CD4-positive, alpha-beta T cell treated with Interleukin-15 for 4 hours (primary cell): ENCODE data around the gene AZGP1.
"Not testable (repeated sequence)": the region's sequence is repeated elsewhere in the genome, so short reads cannot be mapped to it uniquely, and the experiment has no call there.

Experiments
- DNase-seq: peaks from one replicate; pipeline ENCODE4 v3.0.0-alpha.2; 2020; ENCODE audit warnings: low spot score

The AZGP1 gene

DNA sequence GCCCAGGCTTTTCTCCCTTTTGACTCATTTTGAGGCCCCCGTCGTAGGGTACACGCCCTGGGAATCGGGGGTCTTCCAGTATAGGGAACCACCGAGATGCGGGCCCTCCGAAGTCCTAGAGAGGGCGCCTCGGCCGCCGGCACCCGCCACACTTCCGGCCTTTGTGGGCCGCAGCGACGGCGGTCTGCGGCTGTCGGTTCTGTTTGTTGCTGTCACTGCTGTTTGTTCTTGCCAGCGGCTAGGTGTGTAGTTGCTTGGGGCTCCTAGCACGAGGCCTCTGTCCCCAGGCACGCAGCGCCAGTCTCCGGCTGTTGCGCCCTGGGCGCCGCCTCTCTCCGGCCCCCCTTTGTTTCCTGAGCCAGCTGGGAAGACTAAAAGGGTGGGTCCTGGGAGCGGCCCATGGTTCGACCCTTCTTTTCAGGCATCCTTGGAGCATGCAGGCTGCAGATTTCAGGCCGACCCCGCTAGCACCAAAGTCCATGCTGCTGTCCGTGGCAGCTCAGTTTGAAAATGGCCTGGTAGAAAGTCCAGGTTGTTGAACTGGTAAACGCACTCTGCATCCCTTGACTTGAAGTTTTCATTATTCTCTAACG lies 21.8 kb upstream of the AZGP1 start:
- peak; percentile 72 for DNase-seq

DNA sequence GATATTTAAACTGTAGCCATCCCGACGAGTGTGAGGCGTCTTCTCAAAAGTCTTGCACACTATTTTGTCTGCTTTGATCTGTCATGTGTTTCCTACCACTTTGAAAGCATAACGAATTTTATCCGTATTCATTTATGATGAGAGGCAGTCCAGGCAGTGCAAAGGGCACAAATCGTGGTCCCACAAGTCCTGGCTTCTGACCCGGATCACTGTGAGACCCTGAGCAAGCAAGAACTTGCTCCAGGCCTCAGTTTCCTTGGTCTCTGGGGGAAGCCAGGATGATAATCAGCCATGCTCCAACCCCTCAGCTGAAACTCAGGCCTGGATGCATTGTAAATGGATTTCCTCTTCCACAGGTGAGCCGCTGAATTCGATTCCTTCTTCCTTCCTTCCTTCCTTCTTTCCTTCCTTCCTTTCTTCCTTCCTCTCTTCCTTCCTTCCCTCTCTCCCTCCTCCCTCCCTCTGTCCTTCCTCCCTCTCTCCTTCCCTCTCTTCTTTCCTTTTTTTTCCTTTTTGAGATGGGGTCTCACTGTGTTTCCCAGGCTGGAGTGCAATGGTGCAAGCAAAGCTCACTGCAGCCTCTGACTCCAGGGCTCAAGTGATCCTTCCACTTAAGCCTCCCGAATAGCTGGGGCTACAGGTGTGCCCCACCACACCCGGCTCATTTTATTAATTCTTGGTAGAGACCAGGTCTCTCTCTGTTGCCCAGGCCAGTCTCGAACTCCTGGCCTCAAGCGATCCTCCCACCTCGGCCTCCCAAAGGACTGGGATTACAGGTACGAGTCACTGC lies 21.1 kb upstream of the AZGP1 start:
- no peak for DNase-seq

DNA sequence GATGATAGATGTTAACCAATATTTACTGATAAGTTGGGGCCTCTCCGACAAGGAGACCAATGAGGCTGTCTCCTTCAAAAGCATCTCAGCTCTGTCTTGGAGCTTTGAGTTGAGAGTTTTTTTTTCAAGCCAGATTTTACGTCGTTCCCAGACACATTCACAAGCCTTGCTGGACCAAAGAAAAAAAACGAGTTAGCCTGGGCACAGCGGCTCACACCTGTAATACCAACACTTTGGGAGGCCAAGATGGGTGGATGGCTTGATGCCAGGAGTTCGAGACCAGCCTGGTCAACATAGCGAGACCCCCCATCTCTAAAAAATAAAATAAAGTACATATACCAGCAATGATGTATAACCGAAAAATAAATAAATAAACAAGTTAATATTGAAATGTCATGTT lies 19.0 kb upstream of the AZGP1 start:
- no peak for DNase-seq

DNA sequence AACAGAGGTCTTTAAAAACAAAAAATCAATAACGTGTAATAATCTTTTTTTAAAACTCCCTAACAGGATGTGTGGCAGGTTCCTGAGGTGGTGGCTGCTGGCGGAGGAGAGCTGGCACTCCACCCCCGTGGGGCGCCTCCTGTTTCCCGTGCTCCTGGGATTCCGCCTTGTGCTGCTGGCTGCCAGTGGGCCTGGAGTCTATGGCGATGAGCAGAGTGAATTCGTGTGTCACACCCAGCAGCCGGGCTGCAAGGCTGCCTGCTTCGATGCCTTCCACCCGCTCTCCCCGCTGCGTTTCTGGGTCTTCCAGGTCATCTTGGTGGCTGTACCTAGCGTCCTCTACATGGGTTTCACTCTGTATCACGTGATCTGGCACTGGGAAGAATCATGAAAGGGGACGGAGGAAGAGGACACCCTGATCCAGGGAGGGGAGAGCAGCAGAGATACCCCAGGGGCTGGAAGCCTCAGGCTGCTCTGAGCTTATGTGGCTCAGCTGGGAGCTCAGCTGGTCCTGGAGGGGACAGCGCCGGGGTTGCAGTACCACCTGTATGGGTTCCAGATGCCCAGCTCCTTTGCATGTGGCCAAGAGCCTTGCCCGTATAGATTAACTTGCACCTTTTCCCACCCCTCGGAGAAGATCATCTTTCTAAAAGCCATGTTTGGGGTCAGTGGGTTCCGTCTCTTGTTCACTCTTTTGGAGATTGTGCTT lies 16.7 kb upstream of the AZGP1 start:
- no peak for DNase-seq

DNA sequence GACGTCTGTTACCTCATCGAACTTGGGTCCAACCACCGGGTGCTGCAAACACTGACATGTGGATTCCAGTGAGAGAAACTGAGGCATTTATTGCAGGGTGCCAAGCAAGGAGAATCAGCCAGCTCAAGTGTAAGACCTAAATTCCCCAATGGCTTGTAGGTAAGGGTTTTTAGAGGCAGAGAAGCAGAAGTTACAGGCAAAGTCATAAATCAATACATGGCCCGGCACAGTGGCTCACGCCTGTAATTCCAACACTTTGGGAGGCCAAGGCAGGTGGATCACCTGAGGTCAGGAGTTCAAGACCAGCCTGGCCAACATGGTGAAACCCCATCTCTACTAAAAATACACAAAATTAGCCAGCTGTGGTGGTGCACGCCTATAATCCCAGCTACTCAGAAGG lies 15.7 kb upstream of the AZGP1 start:
- DNase-seq = not testable (repeated sequence)

DNA sequence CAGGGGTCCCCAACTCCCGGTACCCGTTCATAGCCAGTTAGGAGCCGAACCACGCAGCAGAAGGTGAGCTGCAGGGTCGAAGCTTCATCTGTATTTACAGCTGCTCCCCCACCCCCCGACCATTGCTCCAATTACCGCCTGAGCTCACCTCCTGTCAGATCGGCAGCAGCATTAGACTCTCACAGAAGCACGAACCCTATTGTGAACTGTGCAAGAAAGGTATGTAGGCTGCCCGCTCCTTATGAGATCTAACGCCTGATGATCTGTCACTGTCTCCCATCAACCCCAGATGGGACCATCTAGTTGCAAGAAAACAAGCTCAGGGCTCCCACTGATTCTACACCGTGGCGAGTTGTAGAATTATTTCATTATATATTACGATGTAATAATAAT lies 14.6 kb upstream of the AZGP1 start:
- DNase-seq = no peak

DNA sequence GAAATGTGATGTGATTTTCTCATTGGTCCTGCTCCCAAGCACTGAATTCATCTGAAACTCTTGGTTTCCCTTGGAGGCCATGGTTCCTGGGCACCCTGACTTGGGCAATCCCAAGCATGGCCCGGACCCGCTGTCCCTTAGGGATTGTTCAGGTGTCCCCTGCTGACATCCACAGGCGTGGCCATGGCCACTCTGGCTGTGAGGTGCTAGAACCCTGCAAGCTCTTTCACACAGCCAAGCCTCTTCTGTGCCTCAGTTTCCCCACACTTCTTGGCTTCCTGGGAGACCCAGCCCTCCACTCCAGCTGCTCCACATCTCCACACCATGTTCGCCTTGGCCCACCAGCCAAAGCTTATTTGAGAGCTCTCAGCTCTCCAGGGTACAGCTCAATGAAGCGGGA lies 12.0 kb upstream of the AZGP1 start:
- DNase-seq = no peak

DNA sequence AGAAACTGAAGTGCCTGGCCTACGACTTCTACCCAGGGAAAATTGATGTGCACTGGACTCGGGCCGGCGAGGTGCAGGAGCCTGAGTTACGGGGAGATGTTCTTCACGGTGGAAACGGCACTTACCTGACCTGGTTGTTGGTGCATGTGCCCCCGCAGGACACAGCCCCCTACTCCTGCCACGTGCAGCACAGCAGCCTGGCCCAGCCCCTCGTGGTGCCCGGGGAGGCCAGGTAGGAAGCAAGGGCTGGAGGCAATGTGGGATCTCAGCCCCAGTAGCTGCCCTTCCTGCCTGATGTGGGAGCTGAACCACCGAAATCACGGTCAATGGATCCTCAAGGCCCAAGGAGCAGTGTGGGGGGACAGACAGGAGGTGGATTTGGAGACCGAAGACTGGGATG lies 11.5 kb upstream of the AZGP1 start:
- DNase-seq = not testable (repeated sequence)

DNA sequence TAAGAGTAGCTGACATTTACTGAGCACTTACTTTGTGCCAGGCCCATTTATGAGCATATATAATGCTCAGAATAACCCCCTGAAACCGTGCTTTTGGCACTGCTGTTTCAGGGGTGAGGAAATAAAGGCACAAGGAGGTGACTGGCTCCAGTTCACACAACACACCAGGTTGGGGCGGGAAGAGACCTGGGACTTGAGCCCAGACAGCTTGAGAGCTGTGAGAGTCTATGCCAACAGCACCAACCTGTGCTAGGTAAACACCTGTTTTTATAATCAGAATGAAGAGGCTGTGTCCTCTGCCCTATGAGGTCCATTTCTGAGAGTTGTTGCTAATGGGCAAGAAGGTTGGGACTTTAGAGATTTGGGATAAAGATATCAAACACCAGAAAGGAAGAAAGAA lies 8.8 kb upstream of the AZGP1 start:
- DNase-seq = no peak

DNA sequence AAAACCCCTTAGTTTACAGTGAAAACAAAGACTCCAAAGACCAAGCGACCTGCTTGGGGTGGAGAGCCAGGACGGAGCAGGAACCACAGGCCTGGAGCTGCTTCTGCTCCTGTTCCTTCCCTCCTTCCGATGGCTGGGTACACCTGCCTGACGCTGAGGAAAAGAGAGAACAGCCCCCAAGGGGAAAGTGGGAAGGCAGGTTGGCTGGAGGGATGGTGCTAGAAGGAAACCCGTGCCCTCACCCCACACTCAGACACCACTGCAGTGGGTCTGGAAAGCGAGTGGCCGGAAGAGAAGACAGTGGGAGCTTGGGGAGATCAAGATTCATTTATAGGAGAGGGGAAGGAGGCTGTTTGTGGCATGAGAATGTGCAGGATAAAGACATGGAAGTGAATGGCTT lies 5.2 kb upstream of the AZGP1 start:
- DNase-seq = not testable (repeated sequence)

DNA sequence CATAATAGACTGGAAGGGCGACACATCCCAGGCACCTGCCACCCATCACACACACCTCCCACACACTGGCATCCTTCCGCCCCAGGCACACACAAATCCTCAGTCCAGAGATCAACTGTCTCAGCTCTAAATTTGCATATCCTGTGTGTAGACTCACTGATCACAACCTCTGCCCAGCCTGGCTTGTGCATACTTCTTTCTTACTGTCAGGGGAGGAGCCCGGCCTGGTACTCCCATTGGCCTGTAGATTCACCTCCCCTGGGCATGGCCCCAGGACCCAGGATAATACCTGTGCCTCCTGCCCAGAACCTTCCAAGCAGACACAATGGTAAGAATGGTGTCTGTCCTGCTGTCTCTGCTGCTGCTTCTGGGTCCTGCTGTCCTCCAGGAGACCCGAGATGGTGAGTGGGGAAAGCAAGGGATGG lies 4.6 kb upstream of the AZGP1 start:
- not testable (repeated sequence) for DNase-seq

DNA sequence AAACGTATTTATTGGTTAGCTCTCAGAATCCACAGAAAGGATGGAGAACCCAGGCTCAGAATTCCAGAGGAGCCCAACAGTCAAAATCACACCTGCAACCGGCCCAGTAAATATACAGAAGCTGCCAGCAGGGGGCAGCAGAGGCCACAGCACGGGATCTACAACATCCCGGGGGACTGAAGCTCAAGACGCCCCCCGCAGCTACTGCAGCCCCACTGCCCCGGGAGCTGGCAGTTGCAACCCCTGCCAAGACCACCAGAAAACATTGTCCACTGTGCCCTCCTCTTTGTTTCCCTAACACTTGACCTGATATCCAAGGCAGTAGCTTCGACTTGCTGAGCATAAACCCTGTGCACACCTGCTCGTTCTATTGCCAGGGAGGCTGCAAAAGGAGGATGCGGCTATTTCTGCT lies 4.0 kb upstream of the AZGP1 start:
- DNase-seq = peak; percentile 65

DNA sequence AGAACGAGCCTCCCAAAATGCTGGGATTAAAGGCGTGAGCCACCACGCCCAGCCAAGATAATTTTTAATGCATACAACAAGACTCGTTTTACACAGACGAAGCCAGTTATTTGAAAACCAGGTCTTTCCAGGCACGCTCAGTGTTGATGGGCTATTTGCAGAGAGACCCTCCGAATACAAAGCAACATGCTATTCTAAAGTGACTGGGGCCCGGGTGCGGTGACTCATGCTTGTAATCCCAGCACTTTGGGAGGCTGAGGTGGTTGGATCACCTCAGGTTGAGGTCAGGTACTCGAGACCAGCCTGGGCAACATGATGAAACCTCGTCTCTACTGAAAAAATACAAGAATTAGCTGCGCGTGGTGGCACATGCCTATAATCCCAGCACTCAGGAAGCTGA lies 795 bp upstream of the AZGP1 start:
- no peak for DNase-seq

DNA sequence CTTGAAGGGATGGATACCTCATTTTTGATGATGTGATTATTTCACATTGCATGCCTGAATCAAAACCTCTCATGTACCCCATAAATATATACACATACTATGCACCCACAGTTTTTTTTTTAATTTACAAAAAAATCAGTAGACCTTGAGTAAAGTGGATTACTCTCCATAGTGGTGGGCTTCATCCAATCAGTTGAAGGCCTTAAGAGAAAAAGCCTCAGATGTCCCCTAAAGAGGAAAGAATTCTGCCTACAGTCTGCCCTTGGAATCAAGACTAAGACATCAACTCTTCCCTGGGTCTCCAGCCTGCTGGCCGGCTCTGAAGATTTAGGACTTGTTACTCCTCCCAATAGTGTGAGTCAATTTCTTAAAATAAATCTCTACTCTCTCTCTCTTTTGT lies 1.1 kb downstream of the AZGP1 start:
- DNase-seq = no peak

DNA sequence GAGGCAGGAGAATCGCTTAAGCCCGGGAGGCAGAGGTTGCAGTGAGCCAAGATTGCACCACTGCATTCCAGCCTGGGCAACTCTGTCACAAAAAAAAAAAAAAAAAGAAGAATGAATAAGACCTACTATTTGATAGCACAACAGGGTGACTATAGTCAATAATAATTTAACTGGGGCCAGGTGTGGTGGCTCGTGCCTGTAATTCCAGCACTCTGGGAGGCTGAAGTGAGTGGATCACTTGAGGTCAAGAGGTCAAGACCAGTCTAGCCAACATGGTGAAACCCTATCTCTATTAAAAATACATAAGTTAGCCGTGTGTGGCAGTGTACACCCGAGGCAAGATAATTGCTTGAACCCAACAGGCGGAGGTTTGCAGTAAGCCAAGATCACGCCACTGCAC lies 2.0 kb downstream of the AZGP1 start:
- DNase-seq = not testable (repeated sequence)

DNA sequence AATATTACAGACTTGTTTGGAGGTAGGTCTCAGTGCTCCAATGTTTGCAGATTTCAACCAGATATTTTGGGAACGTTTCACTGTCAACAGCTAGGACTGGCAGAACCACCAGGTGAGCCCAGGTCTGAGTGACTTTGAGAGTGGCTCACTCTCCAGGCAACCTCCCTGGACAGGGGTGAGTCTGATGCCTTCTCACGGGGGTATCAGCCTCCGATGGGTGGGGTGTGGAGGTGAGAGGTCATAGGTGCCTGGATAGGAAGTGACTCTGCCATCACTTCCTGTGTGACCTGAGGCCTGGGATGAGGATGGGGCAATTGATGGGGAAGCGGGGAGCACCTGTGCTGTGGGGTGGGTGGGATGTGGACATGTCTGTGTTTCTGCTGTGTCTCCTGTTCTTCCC lies 4.6 kb downstream of the AZGP1 start:
- DNase-seq = no peak

DNA sequence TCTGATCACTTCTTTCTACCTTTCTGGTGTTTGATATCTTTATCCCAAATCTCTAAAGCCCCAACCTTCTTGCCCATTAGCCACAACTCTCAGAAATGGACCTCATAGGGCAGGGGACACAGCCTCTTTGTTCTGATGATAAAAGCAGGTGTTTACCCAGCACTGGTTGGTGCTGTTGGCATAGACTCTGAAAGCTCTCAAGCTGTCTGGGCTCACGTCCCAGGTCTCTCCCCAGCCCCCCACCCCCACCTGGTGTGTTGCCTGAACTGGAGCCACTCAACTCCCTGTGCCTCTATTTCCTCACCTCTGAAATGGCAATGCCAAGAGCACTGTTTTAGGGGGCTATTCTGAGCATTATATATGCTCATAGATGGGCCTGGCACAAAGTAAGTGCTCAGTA lies 6.0 kb downstream of the AZGP1 start:
- not testable (repeated sequence) for DNase-seq

DNA sequence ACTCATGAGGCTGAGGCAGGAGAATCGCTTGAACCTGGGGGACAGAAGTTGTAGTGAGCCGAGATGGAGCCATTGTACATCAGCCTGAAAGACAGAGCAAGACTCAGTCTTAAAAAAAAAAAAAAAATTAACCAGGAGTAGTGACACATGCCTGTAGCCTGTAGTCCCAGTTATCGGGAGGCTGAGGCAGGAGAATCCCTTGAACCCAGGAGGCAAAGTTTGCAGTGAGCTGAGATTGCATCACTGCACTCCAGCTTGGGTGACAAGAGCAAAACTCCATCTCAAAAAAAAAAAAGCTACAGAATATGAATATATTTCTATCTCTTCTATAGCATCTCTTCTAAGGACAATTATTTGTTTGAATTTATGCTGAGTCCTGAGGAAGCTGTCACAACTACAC lies 6.5 kb downstream of the AZGP1 start:
- no peak for DNase-seq

DNA sequence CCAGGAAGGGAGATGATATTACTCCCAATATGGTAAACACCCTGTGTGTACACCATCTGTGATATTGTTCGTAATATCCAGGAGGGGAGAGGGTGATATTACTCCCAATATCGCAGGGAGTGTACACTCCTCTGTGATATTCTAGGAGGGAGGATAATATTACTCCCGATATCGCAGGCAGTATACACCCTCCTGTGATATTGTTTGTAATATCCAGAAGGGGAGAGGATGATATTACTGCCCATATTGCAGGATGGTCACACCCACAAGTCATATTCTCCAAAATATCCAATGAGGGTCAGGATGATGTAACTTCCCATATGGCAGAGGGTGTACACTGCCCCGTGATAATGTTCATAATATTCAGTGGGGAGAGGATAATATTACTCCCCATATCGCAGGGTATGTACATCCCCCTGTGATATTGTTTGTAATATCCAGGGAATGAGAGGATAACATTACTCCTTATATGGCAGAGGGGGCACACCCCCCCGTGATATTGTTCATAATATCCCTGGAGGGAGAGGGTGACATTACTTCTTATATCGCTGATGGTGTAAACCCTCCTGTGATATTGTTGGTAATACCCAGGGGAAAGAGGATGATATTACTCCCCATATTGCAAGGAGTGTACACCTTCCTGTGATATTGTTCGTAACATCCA lies 17.1 kb downstream of the AZGP1 start:
- DNase-seq = no peak

DNA sequence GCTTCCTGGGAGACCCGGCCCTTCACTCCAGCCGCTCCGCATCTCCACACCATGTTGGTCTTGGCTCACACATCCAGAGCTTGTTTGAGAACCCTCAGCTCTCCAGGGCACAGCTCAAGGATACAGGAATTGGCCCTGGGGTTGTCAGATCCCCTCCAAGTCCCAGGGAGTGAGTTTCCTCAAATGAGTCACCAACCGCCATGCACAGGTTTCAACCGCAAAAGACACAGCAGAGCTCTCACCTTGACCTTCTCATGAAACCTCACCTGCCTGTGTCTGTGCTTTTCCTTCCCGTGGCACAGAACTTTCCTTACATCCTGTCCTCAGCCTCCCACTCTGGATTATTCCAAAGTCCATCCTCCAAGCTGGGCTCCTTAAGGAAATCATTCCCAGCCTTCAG lies 20.6 kb downstream of the AZGP1 start:
- no peak for DNase-seq

DNA sequence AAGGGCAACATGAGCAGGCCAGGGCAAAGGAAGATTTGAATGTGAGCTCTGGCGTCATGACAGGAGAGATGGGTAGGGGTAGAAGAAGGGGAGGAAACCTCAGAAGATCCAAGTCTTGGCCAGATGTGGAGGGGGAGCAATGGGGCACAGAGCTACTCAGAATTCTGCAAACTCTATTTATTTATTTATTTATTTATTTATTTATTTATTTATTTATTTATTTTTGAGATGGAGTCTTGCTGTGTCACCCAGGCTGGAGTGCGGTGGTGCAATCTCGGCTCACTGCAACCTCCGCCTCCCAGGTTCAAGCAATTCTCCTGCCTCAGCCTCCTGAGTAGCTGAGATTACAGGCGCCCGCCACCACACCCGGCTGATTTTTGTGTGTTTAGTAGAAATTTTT lies 21.2 kb downstream of the AZGP1 start:
- not testable (repeated sequence) for DNase-seq

DNA sequence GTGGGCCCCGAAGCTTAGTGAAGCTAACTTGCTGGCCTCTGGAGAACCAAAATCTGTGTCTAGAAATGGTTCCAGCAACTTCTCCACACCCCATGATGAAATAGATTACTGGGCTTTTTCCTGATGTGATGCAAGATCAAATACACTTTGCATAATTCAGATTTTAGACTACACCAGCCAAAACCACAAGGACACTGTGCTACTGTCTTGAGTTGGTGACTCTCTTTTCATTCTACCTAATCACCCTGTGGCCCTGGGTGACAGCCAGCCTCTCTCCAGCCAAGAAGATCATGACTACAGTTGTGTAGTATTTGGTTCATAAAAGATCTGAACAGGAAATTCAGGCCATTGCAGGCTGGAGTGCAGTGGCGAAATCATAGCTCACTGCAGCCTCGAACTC lies 22.2 kb downstream of the AZGP1 start:
- DNase-seq = no peak

DNA sequence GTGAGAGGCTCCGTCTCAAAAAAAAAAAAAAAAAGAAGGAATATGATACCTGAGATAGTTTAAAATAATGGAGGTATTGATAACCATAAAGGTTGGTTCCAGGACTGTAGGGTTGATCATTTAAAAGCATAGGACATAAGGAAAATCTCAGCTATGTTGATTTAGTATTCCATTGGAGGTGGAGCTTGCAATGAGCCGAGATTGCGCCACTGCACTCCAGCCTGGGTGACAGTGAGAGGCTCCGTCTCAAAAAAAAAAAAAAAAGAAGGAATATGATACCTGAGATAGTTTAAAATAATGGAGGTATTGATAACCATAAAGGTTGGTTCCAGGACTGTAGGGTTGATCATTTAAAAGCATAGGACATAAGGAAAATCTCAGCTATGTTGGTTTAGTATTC lies 23.2 kb downstream of the AZGP1 start:
- not testable (repeated sequence) for DNase-seq
